Measurements from ENCODE around the gene NRAP. TPM values are rescaled to one million over a fixed set of nuclear protein-coding genes. Genes with fewer than 3 reads are reported as not detected.

Gene NRAP
- total RNA-seq, result 100 to 1,000 TPM; 290 to 327 TPM
- long read RNA-seq, full-length matches to known transcripts, result 2 of 195 reads
- long read RNA-seq, partial matches to known transcripts, result 172 of 195 reads
- long read RNA-seq, other reads (novel, unspliced or antisense), result 21 of 195 reads

GRCh38 chr10:113663908-113664307 is at the start of gene NRAP:
Gene NRAP (minus strand): TSS chr10:113664041. CDS start chr10:113663882, 159 bp downstream.
- DNase-seq, result no peak
- ATAC-seq, result peak; percentile 61 to 73
- intact Hi-C loops (cut with DNase I), result no loop called here

- DNase-seq, result no peak
- no peak for ATAC-seq
- intact Hi-C loops (cut with DNase I), result no loop called here
Observed at GRCh38 chr10:113713640-113713982, 49.8 kb upstream of the NRAP start.

GRCh38 chr10:113712755-113713639 is 49.2 kb upstream of the NRAP start:
- DNase-seq (no peak), ATAC-seq (no peak)
- intact Hi-C loops (cut with DNase I), result no loop called here

- intact Hi-C loops (cut with DNase I), result no loop called here
- DNase-seq, result no peak
- ATAC-seq, result no peak
Observed at GRCh38 chr10:113712024-113712423, 48.2 kb upstream of the NRAP start.

GRCh38 chr10:113711142-113711541 is 47.3 kb upstream of the NRAP start:
- DNase-seq, result no peak
- ATAC-seq, result no peak
- intact Hi-C loops (cut with DNase I), result no loop called here

GRCh38 chr10:113709221-113709838 is 45.5 kb upstream of the NRAP start:
- DNase-seq (no peak), ATAC-seq (no peak)
- intact Hi-C loops (cut with DNase I), result loop anchor here (5.0 to 10.0 kb wide), 3 partner anchors 63 to 403 kb away; no protein-coding TSS in a partner anchor

GRCh38 chr10:113708640-113709039 is 44.8 kb upstream of the NRAP start:
- DNase-seq, result no peak
- ATAC-seq, result no peak
- intact Hi-C loops (cut with DNase I), result loop anchor here (5.0 to 10.0 kb wide), 3 partner anchors 64 to 404 kb away; no protein-coding TSS in a partner anchor

- ATAC-seq (no peak), DNase-seq (no peak)
- intact Hi-C loops (cut with DNase I), result loop anchor here (5.0 to 10.0 kb wide), 3 partner anchors 66 to 406 kb away; no protein-coding TSS in a partner anchor
Observed at GRCh38 chr10:113706623-113707022, 42.8 kb upstream of the NRAP start.

GRCh38 chr10:113705344-113705652 is 41.5 kb upstream of the NRAP start:
- DNase-seq (no peak), ATAC-seq (no peak)
- intact Hi-C loops (cut with DNase I), result loop anchor here (5.0 to 10.0 kb wide), 3 partner anchors 67 to 407 kb away; no protein-coding TSS in a partner anchor

GRCh38 chr10:113704637-113705343 is 40.9 kb upstream of the NRAP start:
- peak; percentile 40 to 44 for ATAC-seq
- intact Hi-C loops (cut with DNase I), result loop anchor here (5.0 to 10.0 kb wide), 3 partner anchors 68 to 408 kb away; no protein-coding TSS in a partner anchor

GRCh38 chr10:113697595-113697994 is 33.8 kb upstream of the NRAP start:
- ATAC-seq (no peak), DNase-seq (no peak)
- intact Hi-C loops (cut with DNase I), result no loop called here

More at GRCh38 chr10:113704637-113705343, 40.9 kb upstream of the NRAP start:
- DNase-seq, result no peak

- no peak for DNase-seq
- intact Hi-C loops (cut with DNase I), result no loop called here
- no peak for ATAC-seq
Observed at GRCh38 chr10:113695691-113696090, 31.9 kb upstream of the NRAP start.

- intact Hi-C loops (cut with DNase I), result no loop called here
- DNase-seq (no peak), ATAC-seq (no peak)
Observed at GRCh38 chr10:113693348-113693747, 29.5 kb upstream of the NRAP start.

- DNase-seq (no peak), ATAC-seq (no peak)
- intact Hi-C loops (cut with DNase I), result no loop called here
Observed at GRCh38 chr10:113692271-113692670, 28.4 kb upstream of the NRAP start.

GRCh38 chr10:113691381-113691780 is 27.5 kb upstream of the NRAP start:
- DNase-seq (no peak), ATAC-seq (no peak)
- intact Hi-C loops (cut with DNase I), result no loop called here

- DNase-seq (no peak), ATAC-seq (no peak)
- intact Hi-C loops (cut with DNase I), result no loop called here
Observed at GRCh38 chr10:113690749-113691148, 26.9 kb upstream of the NRAP start.

- no peak for DNase-seq
- intact Hi-C loops (cut with DNase I), result no loop called here
- no peak for ATAC-seq
Observed at GRCh38 chr10:113689574-113689973, 25.7 kb upstream of the NRAP start.

GRCh38 chr10:113689057-113689456 is 25.2 kb upstream of the NRAP start:
- intact Hi-C loops (cut with DNase I), result no loop called here
- DNase-seq (no peak), ATAC-seq (no peak)

- intact Hi-C loops (cut with DNase I), result no loop called here
- no peak for DNase-seq
- ATAC-seq, result no peak
Observed at GRCh38 chr10:113687037-113687436, 23.2 kb upstream of the NRAP start.

GRCh38 chr10:113686028-113686427 is 22.2 kb upstream of the NRAP start:
- DNase-seq (no peak), ATAC-seq (no peak)
- intact Hi-C loops (cut with DNase I), result no loop called here

Measured in left cardiac atrium (tissue), 4 donors.